NCI-H2029 (cell line): ENCODE results near the gene RGS10.
"Not testable (repeated sequence)": the region's sequence is repeated elsewhere in the genome, so short reads cannot be mapped to it uniquely, and the experiment has no call there.

Experiments
- DNase-seq: peaks from one replicate; lab custom pipeline; 2025; lab: John Stamatoyannopoulos, UW

RGS10 gene

GRCh38 chr10:119542357-119542987 lies at the start of gene RGS10:
TSS of gene RGS10 (minus strand) at chr10:119542719. CDS start at chr10:119542638, 81 bp downstream.
- DNase-seq: no peak

DNA sequence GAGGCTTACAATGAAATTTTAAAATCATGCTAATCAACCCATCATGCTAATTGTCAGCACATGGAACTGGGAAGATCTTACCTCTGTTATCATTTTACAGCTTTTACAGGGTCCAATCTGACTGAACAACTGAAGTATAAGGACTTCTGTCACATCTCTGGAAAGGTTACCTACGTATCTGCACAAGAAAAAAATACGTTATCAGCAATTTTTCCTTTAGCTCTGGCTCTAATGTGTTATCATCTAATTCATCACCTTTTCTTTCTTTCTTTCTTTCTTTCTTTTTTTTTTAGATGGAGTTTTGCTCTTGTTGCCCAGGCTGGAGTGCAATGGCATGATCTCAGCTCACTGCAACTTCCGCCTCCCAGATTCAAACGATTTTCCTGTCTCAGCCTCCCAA lies 45.6 kb upstream of the RGS10 start:
- no peak for DNase-seq

- DNase-seq: no peak
Observed at GRCh38 chr10:119578355-119578754, 35.8 kb upstream of the RGS10 start.

GRCh38 chr10:119575991-119576390 lies 33.5 kb upstream of the RGS10 start:
- no peak for DNase-seq

GRCh38 chr10:119575506-119575905 lies 33.0 kb upstream of the RGS10 start:
- no peak for DNase-seq

DNA sequence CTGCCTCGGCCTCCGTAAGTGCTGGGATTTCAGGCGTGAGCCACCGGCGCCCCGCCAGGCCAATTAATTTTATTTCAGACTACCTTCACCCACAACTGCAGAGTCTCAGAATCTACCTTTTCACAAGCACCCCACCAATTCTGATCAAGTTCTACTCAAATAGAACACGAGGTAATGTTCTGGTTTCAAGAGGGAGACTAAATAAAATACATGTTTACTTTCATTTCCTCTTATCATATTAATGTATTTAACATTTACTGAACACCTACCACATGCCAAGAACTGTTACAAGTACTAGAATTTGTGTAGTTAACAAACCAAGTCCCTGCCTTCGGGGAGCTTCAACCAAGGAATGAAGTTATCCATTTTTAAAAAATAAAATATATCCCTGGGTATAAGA lies 25.5 kb upstream of the RGS10 start:
- DNase-seq: no peak

DNA sequence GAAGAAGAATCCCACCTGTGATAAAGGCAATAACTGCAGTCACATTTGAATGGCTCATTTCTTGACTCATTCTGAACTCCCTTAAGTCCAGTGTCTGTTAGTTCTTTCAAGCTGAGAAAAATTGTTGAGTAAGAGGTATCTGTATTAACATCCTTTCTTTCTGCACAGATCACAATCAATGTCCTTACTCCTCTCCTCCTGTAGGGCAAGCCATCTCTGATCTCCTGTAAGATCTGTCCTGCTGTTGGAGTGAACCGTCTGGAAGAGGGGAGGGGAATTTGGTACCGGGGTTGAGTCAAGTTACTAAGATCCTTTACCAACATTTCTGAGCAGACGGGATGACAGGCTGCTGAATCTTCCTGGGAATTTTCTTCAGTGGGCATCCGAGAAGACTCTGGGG lies 19.6 kb upstream of the RGS10 start:
- DNase-seq: no peak

GRCh38 chr10:119559511-119559910 lies 17.0 kb upstream of the RGS10 start:
- not testable (repeated sequence) for DNase-seq

GRCh38 chr10:119556081-119556480 lies 13.6 kb upstream of the RGS10 start:
- not testable (repeated sequence) for DNase-seq

DNA sequence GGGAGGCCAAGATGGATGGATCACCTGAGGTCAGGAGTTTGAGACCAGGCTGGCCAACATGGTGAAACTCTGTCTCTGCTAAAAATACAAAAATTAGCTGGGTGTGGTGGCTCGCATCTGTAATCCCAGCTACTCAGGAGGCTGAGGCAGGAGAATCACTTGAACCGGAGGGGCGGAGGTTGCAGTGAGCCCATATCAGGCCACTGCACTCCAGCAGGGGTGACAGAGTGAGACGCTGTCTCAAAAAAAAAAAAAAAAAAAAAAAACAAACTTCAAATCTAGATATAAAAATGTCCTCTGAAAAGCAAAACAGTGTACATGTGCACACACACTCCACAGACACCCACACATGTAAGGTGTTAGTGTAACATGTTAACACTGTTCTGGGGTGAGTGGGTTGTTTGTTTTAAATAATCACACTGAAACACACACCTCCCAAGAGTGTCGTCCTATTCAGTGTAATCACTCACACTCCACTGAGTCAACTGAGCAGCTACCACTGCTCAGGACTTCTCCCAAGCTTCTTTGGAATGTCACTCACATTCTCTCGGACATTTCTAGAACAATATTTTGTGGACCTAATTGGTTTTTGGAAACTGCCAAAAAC lies 12.8 kb upstream of the RGS10 start:
- DNase-seq: no peak

DNA sequence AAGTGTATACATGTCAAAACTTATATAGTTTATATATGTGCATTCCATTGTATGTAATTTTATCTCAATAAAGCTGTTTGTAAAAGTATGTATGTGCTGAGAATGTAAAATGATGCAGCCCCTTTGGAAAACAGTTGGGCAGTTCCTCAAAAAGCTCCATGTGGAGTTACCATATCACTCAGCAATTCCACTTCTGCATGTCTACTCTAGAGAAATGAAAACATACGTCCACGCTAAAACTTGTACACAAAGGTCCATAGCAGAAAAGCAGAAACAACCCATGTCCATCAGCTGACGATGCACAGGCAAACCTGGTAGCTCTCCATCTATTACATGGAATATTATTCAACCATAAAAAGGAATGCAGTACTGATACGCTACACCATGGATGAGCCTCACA lies 8.3 kb upstream of the RGS10 start:
- no peak for DNase-seq

GRCh38 chr10:119549247-119549999 lies 6.9 kb upstream of the RGS10 start:
- no peak for DNase-seq

DNA sequence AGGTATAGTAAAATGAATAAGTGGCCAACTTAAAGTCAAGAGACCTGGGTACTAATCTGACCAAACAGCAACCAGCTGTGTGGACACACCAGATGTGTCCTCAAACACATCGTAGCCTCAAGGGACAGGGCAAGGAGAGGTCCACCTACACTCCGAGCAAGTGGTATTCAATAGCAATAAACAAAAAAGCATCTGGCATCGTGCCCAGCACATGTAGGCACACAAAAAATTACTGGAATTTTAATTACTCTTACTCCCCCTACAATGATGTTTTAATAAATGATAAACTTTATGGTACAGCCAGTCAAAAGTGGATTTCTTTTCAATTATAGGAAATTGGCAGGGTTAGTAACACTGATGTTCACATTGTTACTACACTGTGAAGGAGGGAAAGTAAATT lies 3.5 kb upstream of the RGS10 start:
- no peak for DNase-seq

DNA sequence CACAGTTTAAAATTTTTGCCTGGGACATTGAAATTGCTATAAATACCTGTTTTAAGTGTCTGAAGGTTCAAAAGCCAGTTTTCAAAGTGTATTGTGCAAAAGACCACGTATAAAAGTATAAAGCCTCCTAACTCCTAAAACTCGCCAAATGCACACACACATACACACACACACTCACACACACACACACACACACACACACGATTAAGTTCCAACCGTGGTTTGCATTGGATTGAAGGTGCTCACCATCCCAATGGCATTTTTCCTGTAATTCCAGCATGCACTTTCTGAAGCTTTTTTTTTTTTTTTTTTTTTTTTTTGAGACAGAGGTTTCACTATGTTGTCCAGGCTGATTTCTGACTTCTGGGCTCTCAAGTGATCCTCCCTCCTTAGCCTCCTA lies 2.8 kb upstream of the RGS10 start:
- no peak for DNase-seq

DNA sequence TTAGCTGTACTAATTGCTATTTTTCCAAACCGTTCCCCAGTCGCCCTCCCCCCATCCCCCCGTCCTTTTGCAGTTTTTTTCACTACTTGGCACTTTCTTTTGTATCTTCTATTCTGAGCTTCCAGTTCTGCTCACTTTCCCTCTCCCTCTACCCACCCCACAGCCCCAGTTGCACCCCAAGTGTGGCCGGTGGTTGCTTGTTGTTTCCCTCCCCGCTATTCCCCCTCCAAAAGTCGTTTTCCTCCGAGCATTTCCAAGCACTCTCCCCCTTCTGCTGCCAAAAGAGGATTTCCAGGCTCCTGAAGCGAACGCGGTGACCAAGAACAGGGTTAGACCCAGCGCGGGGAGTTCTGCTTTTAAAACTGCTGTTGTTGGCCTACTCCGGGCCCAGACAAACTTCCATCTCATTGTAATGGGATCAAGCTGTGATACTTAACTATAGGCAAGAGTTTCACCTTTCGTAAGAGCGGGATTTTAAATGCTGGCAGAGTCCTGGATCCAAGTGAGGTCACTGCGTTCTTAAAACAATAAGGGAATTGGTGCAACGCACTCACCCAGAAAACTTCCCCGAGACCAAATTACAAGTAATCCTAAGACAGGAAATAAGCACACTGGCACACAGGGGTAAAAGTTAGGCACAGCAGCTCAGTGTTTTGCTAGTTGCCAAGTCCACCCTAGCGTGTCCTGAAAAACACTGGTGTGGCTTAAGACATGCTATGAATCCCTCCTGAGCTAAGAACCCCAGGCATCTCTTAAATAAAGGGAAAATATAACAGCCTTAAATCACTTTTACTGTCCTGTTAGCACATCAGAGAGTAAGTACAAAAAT lies 1.5 kb upstream of the RGS10 start:
- no peak for DNase-seq

DNA sequence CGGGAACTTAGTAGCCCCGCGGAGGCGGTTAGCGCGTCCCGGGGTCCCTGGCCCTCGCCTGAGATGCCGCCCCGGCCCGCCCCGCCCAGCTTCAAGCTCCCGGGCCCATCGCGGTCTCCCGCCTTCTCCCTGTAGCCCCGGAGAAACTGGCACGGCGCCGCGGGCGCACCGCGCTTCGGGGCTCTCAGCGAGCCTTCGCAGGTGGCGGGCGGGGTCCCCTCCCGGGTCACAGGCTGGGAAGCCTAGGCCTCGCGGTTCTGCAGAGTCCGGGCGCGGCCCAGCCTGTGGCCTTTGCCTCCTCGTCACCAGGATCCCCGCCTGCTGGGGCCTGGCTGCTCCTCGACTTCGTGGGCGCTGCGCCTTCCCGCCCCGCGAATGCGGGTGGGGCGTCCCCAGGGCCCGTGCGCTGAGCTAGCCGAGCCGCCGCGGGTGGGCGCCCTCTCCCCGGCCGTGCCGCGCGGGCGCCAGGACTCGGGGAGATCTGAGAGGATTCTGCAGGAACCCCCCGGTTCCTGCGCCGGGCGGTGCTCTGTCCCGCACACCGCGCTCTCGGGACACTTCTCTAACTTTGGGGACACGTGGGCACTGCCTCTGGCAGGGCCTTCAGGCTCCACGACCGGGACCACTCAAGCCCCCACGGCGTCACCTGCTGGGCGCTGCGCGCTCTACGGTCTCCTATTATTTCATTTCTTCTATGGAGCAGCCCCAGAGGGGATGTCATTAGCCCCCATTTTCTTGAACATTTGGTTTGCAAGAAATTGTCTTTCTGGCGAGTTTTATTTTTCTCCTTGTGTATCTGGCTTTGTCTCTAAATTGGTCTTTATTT lies 682 bp upstream of the RGS10 start:
- no peak for DNase-seq

GRCh38 chr10:119541459-119542356 lies 811 bp downstream of the RGS10 start:
- DNase-seq: no peak

DNA sequence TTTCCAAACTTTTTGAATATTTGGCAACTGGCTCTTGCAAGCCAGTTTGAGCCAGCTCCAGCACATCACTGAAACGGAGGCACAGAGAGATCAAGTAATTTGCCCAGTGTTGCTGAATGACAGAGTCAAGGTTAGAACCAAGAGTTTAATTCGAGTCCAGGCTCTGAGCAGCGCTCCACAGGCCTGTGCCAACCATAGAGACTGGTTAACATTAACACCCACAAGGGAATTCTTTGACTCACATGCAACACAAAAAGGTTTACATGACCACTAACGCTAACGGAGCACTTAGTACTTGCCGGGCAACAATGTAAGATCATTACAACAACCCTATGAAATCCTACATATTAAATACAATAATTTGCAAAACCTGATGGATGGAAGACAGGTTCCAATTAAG lies 1.5 kb downstream of the RGS10 start:
- DNase-seq: no peak

DNA sequence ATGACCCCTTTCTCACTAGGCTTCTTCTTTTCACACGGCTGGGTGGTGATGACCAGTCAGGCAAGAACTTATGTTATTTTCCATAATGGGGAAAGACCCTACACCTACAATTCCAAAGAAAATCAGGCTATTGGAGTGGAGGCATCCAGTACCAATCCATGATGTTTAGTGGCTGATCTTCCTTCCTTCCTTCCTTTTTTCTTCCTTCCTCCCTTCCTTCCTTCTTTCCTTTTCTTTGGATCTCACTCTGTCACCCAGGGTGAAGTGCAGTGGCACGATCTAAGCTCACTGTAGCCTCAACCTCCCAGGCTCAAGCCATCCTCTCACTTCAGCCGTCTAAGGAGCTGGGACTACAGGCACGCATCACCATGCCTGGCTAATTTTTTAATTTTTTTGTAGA lies 2.5 kb downstream of the RGS10 start:
- no peak for DNase-seq

- no peak for DNase-seq
Observed at GRCh38 chr10:119539359-119539825, 3.1 kb downstream of the RGS10 start.
